Activated B cell treated with CpG ODN at 0.5 μM for 24 hours (primary cell): ENCODE results near the gene KRT15. TPM values are rescaled to one million over a fixed set of nuclear protein-coding genes. Genes with fewer than 3 reads are reported as not detected.

Experiments
- ATAC-seq: fragments of 200-7000 bp; cut with Tn5 transposase; one replicate; pipeline ENCODE4 v1.10.0; 2021; ENCODE audit warnings: low read depth, mild to moderate bottlenecking, moderate library complexity
- CTCF ChIA-PET: fragments of 350-600 bp; sonication (Branson Sonifier 250); formaldehyde crosslinking; loops from one replicate; lab custom pipeline; 2021; ENCODE audit warnings: antibody characterized with exemption; lab: Charles Lee
- POLR2A ChIA-PET: fragments of 350-600 bp; sonication (Branson Sonifier 250); formaldehyde crosslinking; loops from one replicate; lab custom pipeline; 2021; ENCODE audit warnings: antibody characterized with exemption; lab: Charles Lee
- DNase-seq: peaks from one replicate; pipeline ENCODE4 v3.0.0; 2022
- H3K27ac Mint-ChIP-seq: one replicate; pipeline ENCODE4 v1.8.0; 2020; ENCODE audit warnings: mixed read lengths
- H3K27me3 Mint-ChIP-seq: one replicate; pipeline ENCODE4 v1.8.0; 2021; ENCODE audit warnings: mixed read lengths
- H3K36me3 Mint-ChIP-seq: one replicate; pipeline ENCODE4 v1.8.0; 2021; ENCODE audit warnings: low read depth, mixed read lengths
- H3K4me1 Mint-ChIP-seq: one replicate; pipeline ENCODE4 v1.8.0; 2021; ENCODE audit warnings: mixed read lengths
- H3K4me3 Mint-ChIP-seq: one replicate; pipeline ENCODE4 v1.8.0; 2020; ENCODE audit warnings: mild to moderate bottlenecking, mixed read lengths
- H3K9me3 Mint-ChIP-seq: one replicate; pipeline ENCODE4 v1.8.0; 2020; ENCODE audit warnings: mixed read lengths
- CTCF ChIP-seq: fragments of 200-600 bp; IDR thresholded peaks from one replicate; pipeline ENCODE4 v1.8.0; 2022; ENCODE audit warnings: antibody characterized with exemption, mild to moderate bottlenecking
- intact Hi-C: fragments of 100-400 bp; cut with micrococcal nuclease; formaldehyde crosslinking; loops from one replicate; pipeline ENCODE4 v1.15.1; 2024
- total RNA-seq: library from RNA; stranded (reverse); gene quantifications from 2 replicates; pipeline ENCODE4 v1.2.3, GENCODE V29; 2022

The KRT15 gene
- total RNA-seq, 1 donor from 2014 or later, result not detected

- Mint-ChIP-seq H3K27me3 (peaks cover 42% of the 10 kb centered on the region), H3K9me3 (no peaks in the 10 kb centered on the region), H3K4me1 (no peaks in the 10 kb centered on the region), H3K4me3 (no peak overlapping the region), H3K36me3 (no peaks in the 10 kb centered on the region), H3K27ac (no peak overlapping the region)
- DNase-seq (no peak), ATAC-seq (no peak)
- intact Hi-C loops, result no loop called here
- ChIA-PET POLR2A (no interaction called here), CTCF (no interaction called here)
- no peak for TF ChIP-seq CTCF
Measured at GRCh38 chr17:41537614-41537954, 18.9 kb upstream of the KRT15 start.

- no peak for TF ChIP-seq CTCF
- H3K36me3 Mint-ChIP-seq, result no peaks in the 10 kb centered on the region
- H3K27me3 Mint-ChIP-seq, result peaks cover 45% of the 10 kb centered on the region
- POLR2A ChIA-PET, result no interaction called here
- ATAC-seq, result no peak
- H3K4me3 Mint-ChIP-seq, result no peak overlapping the region
- intact Hi-C loops, result no loop called here
- no peaks in the 10 kb centered on the region for H3K9me3 Mint-ChIP-seq
- CTCF ChIA-PET, result no interaction called here
- H3K4me1 Mint-ChIP-seq, result no peaks in the 10 kb centered on the region
- H3K27ac Mint-ChIP-seq, result no peak overlapping the region
- no peak for DNase-seq
Measured at GRCh38 chr17:41536741-41537613, 18.3 kb upstream of the KRT15 start.

GRCh38 chr17:41535764-41536481, 17.2 kb upstream of the KRT15 start:
- ATAC-seq (no peak), DNase-seq (no peak)
- POLR2A ChIA-PET, result no interaction called here
- H3K4me1 Mint-ChIP-seq, result no peaks in the 10 kb centered on the region
- H3K27me3 Mint-ChIP-seq, result peaks cover 52% of the 10 kb centered on the region
- H3K9me3 Mint-ChIP-seq, result no peaks in the 10 kb centered on the region
- H3K27ac Mint-ChIP-seq, result no peak overlapping the region
- no peak overlapping the region for H3K4me3 Mint-ChIP-seq
- TF ChIP-seq CTCF, result no peak
- intact Hi-C loops, result no loop called here
- CTCF ChIA-PET, result no interaction called here
- H3K36me3 Mint-ChIP-seq, result no peaks in the 10 kb centered on the region

GRCh38 chr17:41534899-41535546, 16.3 kb upstream of the KRT15 start:
- ATAC-seq (no peak), DNase-seq (no peak)

More at GRCh38 chr17:41534899-41535546, 16.3 kb upstream of the KRT15 start:
- no peak overlapping the region for H3K27ac Mint-ChIP-seq
- intact Hi-C loops, result no loop called here
- H3K9me3 Mint-ChIP-seq, result no peaks in the 10 kb centered on the region
- ChIA-PET POLR2A (no interaction called here), CTCF (no interaction called here)
- no peak overlapping the region for H3K4me3 Mint-ChIP-seq
- H3K27me3 Mint-ChIP-seq, result peaks cover 58% of the 10 kb centered on the region
- no peaks in the 10 kb centered on the region for H3K36me3 Mint-ChIP-seq
- no peak for TF ChIP-seq CTCF
- H3K4me1 Mint-ChIP-seq, result no peaks in the 10 kb centered on the region
